Measurements from ENCODE around the gene ATAD2B.
"Not testable (repeated sequence)": the region's sequence is repeated elsewhere in the genome, so short reads cannot be mapped to it uniquely, and the experiment has no call there.

The ATAD2B gene

DNA sequence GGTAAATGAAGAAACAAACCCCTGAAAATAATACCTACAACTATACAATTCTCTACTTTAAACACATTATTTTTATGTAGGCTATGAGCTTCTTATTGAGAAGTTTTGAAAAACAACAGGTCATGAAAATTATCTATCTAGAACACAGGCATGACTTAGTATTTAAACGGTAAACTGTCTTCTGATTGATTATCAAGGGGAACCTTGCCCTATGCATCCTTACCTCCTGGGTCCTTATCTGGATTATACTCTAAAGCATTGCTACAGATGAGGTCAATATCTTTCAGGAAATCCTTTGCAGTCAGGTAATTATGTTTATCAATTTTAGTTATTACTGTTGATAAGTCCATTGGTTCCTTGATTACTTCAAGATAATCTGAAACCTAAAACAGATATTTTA is 144.3 kb downstream of the ATAD2B start:
- DNase-seq, result no peak

DNA sequence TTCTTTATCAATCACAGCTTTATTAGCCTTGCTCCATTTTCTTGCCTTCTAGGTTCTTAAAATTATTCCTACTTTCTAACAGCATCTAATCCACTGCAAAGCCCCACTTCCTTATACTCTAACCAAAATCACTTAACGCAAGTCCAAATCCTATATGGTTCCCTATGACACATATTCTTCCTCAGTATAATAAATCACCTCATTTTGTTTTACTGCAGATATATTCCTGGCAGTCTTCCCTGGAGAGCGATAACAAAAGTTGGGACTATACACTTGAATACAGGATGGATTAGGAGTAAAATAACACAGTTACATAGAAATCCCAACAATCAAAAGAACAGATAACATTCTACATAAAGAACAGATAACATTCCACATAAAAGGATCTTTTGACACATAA is 144.8 kb downstream of the ATAD2B start:
- no peak for DNase-seq

DNA sequence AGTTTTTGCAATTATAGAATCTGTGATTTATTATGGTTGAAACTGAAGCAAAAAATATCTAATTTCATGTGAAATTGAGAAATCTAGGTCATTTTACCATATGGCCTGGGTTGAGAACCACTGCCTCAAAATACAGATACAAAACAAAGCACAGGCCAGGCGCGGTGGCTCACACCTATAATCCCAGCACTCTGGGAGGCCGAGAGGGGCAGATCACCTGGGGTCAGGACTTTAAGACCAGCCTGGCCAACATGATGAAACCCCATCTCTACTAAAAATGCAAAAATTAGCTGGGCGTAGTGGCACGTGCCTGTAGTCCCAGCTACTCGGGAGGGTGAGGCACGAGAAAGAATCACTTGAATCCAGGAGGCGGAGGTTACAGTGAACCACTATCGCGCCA is 146.5 kb downstream of the ATAD2B start:
- DNase-seq, result not testable (repeated sequence)

DNA sequence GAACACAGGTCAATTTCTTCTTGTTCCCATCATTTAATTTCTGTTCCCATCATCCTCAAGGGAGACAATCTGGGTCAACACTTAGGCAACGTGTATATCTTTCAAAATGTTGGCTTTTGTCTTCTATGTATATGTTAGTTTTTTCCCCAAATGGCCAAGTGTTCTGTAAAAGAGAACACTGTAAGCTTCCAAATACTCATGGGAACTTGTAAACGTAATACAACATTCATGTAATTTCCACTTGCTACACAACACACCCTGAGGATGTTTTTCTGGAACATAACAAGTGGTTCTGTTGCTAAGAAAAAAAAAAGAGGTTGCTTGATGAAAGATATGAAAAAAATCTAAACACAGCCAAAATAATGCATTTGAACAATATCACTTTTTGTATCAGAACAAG is 149.1 kb downstream of the ATAD2B start:
- no peak for DNase-seq

DNA sequence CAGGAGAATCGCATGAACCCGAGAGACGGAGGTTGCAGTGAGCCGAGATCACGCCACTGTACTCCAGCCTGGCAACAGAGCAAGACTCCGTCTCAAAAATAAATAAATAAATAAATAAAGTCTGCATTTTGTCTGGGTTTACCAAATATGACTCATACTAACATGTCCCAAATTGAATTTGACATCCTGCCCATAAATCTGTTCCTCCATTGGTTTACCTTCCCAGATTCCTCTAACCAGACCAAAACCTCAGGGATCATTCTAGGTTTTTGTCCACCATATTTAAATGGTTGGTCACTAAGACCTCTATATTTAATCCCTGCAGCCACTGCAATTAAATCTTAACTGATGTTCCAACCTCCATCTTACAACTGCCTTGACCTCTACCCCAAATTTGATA is 150.9 kb downstream of the ATAD2B start:
- no peak for DNase-seq

DNA sequence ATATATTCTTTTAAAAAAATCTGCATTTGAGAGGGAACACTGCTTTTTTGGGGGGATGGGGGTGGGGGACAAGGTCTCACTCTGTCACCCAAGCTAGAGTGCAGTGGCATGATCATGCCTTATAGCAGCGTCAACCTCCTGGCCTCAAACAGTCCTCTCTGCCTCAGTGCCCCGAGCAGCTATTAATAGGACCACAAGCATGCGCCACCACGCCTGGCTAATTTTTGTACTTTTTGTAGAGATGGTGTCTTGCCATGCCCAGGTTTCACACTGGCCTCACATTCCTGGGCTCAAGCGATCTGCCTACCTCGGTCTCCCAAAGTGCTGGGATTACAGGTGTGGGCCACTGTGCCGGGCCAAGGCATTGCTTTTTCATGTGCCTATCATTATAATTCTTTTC is 154.2 kb downstream of the ATAD2B start:
- no peak for DNase-seq

DNA sequence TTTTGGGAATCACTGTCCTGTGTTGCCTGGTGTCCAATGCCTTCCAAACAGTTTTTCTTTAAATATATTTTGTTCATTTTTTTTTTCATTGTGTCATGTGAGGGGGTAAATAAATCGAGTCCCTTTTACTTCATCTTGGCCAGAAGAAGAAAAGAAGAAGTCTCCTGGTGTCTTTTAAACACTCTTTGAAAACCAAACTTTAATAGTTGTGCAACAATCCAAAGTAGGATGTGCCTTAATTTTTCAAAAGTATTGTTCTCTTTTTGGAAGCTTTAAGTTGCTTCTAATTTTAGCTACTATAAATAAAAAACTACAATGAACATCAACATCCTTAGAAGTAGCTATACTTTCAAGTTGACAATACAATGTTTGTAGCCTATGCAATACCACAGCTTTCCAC is 154.9 kb downstream of the ATAD2B start:
- no peak for DNase-seq

DNA sequence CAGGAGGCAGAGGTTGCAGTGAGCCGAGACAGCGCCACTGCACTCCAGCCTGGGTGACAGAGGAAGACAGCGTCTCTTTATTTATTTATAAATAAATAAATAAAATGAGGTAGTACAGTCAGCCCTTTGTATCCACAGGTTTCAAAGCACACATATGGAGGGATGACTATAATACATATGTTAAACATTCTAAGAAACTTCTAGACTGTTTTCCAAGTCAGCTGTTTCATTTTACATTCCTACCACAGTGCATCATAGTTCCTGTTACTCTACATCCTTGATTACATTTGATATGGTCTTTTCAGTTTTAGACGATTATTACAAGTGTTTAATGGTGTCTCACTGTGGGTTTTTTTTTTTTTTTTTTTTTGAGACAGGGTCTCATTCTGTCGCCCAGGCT is 157.6 kb downstream of the ATAD2B start:
- no peak for DNase-seq

DNA sequence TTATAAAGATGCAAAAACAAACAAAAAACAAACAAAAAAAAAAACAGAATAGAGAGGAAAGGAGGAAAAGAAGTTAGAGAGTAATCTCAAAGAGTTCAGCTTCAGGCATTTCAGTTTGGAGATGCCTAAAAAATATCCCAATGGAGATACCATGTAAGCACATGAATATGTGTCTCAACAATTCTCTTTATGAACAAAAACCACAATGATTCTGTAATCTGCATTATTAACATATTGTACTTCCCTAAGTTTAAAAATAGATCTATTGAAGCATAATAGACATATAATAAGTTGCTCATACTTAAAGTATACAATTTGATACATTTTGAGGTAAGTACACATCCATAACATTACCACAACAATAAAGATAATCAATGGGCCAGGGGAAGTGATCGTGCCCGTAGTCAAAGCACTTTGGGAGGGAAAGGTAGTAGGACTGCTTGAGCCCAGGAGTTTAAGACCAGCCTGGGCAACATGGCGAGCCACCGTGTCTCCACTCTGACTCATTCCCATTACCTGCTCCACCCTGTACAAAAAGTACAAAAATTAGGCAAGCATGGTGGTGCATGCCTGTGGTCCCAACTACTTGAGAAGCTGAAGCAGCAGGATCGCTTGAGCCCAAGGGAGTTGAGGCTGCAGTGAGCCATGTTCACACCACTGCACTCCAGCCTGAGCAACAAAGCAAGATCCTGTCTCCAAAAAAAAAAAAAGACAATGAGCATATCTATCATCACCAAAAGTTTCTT is 158.9 kb downstream of the ATAD2B start:
- DNase-seq, result no peak

DNA sequence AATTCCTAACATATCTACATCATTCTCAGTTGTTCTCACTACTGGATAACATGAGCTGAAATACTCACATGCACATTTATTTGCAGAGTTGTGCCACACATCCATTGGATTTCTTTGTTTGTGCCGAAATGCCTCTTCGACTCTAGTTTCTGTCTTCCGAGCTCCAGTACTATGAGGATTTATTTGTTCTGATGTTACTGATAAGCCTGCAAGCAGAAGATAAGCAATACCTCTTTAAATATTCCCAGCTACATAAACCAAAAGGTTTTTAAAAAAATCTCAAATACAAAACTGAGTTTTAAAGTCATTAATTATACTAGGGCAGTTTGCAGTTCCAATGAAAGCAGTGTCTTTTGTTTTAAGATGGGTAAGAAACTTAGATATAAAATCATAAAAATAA is 164.8 kb downstream of the ATAD2B start:
- DNase-seq, result no peak

DNA sequence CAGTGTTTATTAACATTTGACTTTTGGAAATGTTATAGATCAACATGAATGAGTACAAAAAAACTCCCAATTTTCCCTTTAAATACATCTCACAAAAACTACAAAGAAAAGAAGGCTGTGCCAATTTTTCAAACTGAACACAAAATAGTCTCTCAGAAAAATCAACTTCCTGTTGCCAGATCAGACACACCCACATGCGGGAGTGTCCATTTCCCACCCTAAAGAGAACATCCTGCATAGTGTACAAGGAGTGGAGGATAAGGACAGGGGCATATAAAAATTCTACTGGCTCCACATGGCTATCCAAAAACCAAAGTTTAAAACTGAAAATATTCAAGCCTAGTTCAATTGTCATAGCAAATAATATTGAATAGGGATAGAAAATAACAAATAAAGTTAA is 165.3 kb downstream of the ATAD2B start:
- DNase-seq, result no peak

DNA sequence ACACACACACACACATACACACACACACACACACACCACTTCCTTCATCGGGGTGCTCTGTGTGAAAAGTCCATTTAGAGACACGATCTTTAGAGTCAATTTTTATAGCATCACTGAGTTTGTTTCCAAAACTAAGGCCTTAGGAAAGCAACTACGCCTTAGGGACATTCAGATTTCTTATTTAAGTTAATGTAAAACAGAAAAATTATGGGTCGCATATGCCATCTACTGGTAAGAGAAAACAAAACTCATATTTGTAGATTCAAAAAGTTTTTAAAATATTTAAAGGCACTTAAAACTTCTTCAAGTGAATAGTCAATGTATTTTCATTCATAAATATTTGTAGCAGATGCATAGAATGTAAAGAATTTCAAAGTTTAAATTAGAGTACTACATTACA is 166.2 kb downstream of the ATAD2B start:
- no peak for DNase-seq

DNA sequence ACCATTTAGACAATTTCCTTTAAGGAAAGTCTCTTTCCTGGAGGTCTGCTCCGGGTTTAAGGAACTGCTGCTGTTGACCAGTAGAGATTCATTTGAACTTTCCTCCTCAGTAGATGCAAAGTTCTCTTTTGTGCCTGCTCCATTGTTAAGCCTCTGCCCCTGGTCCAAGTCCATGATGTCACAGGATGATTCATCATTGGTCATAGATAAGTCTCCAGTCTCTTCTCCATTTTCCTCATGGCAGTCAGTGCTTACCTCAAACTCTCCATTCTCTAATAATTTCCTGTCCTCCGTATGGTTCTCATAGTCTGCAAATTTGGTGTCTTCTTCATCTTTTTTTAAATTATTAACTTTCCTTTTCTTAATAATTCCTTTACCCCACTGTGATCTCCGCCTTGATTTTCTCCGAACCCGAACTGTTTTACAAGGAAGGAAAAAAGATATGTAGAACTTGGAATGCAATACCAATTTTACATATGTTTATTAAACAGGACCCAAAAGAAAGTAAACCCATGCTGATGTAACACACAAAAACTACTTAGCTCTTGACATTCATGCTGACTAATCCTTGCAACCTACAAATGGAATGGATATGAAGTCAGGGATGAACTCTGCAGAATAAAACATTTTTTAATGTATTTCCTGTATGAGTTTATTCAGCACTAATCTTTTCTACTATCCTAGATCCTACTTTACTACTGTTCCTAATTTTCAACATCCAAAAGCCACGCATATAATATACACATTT is 169.1 kb downstream of the ATAD2B start:
- no peak for DNase-seq

DNA sequence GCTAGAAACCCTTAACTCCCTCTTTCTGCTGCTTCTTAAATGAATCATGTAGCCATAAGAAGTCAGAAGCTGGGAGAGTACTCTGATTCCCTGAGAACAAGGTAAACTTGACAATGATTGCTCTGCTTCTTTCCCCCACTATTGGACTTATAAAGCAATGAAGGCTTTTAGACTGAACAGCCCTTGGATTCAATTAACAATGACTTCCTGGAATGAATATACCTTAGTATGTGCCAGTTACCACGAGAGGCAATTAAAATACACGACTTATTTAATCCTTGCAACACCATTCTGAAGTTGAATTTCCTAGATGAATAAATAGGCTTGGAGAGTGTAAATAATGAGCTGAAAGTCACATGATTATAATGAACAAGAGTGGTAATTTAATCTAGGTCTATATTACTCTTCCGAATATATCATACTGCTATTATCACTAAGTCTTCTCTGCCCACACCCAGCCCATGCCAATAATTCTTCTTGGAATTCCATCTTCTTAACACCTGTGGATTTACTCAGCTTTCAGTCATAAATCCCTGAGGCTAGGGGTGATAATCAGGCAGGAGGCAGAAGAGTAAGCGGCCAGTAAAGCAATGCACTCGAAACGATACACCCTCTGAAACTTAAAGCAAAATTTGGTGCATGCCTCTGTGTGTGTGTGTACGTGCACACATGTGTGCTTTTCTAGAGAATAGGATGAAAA is 170.2 kb downstream of the ATAD2B start:
- peak; percentile 25 for DNase-seq

DNA sequence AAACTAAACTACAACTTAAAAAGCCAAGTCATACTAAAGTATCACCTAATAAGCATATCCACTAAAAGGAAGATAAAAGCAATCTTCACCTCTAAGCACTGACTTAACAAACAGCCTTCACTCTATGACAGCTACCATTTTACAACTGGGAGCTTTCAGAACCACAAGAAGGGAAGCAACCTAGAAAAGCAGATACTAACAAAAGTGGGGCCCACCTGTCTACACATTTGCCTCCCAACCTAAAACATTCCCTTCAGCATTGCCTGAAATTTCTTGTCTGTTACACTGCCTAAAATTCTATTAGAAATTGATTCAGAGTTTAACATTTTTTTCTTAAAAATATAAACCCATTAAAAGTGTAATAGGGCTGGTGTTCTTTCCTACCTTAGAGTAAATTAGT is 172.0 kb downstream of the ATAD2B start:
- DNase-seq, result no peak

DNA sequence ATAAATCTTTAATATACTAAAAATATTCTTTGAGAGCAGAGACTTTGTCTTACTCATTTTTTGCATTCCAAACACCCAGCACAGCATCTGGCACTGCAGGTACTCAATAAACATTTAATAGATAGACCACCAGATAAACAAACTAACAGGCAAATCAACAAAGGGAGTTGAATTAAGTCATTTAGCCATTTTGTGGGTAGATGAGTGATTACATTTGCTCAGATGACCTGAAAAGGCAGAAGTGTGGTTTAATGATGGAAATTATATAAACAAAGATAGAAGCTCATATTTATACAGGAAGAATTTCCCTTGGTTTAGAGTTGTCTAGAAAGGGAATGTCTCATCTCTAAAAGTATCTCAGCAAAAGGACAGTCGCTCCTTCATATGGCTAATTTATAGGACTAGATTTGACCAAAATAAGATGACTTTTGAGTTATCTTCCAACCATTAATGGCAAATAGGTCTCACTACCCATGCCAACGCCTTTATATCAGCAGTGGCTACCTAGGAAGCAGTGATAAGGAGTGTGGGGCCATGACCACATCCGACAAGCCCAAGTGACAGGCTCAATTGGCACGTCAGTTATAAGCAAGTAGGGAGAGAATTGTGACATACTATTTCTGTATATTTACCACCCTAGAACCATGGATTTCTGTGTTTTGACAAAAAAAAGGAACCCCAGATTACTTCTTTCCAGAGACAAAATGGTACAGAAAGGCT is 173.5 kb downstream of the ATAD2B start:
- no peak for DNase-seq

DNA sequence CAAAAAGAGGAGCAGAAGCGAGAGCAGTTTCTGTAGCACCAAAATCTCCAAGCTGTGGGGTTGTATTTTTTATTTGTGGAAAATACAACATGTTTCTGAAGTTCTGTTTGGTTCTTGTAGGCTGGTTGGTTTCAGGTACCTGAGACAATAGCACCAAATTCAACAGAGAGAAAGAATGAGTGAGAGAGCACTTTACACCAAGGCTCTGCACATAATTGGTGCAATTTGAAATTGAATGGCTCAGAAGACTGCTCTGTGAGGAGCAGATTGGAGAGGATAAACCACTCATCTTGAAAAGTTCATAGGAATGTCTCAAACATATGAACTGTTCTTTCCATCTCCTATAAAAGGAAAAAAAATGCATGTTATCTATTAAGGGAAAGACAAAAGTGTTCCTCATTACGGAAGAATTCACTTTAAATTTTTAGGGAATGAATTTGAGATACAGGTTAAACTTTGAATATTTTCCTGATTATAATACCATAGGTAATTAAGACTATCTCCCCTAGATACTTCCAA is 175.1 kb downstream of the ATAD2B start:
- no peak for DNase-seq

DNA sequence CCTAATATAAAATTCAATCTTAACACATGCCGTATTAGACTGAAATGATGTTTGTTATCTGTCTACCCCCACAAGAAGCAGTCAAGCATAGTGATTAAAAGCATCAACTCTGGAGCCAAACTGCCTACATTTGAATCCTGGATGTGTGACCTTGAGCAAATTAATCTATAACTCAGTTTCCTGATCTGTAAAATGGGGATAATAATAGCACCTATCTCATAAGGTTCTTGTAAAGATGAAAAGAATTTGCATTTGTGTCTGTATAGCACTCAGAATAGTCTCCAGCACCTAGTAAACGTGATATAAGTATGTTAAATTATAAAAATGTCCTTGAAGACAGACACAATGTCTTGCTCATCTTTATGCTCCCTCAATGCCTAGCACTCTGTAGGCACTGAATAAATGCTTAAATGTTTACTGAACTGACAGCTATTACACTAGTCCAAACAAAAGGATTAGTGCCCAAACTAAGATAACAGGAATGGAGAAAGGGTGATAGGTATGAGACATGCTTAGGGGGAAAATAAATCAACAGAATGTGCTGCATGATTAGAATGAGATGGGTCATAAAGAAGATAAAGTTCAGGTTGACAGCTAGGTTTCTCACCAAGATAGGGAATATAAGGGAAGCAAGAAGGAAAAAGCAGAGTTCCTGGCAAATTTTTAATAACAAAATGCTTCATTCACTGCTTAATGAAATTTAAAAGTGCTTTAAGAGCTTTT is 180.6 kb downstream of the ATAD2B start:
- DNase-seq, result no peak

DNA sequence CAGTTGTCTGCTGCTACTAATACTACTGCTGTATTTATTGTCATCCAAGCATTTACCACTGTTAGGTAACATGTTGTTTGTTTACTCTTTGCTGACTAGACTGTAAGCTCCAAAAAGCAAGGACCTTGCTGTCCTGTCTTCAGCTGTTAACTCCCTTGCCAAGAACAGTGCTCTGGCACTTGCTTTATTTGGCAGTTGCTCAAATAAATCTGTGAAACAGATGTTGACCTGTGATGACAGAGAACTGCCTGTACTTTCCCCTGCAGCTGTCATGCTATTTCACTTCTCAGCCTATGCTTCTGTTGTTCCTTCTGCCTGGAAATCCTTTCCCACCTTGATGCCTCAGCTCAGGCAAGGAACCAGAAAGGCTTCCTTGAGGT is 181.2 kb downstream of the ATAD2B start:
- no peak for DNase-seq

DNA sequence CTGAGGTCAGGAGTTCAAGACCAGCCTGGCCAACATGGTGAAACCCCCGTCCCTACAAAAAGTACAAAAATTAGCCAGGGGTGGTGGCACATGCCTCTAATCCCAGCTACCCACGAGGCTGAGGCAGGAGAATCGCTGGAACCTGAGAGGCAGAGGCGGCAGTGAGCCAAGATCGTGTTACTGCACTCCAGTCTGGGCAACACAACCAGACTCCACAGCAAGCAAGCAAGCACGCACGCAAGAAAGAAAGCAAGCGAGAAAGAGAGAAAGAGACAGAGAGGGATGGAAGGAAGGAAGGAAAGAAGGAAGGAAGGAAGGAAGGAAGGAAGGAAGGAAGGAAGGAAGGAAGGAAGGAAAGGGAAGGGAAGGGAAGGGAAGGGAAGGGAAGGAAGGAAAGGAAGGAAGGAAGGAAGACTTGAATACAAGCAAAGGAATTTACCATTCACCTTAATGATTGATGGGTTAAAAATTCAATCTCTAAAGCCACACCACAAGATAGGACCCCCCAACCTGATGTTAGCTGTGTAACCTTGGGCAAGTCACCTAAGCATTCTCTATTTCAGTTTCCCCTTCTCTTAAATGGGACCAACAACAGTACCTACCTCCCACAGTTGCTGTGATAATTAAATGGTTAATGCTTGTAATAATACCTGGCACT is 181.7 kb downstream of the ATAD2B start:
- DNase-seq, result no peak

DNA sequence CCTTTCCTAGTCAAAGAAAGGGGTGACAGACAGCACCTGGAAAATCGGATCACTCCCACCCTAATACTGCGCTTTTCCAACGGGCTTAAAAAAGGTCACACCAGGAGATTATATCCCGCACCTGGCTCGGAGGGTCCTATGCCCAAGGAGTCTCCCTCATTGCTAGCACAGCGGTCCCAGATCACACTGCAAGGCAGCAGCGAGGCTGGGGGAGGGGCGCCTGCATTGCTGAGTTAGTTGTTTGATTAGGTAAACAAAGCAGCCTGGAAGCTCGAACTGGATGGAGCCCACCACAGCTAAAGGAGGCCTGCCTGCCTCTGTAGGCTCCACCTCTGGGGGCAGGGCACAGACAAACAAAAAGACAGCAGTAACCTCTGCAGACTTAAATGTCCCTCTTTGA is 190.1 kb downstream of the ATAD2B start:
- not testable (repeated sequence) for DNase-seq

DNA sequence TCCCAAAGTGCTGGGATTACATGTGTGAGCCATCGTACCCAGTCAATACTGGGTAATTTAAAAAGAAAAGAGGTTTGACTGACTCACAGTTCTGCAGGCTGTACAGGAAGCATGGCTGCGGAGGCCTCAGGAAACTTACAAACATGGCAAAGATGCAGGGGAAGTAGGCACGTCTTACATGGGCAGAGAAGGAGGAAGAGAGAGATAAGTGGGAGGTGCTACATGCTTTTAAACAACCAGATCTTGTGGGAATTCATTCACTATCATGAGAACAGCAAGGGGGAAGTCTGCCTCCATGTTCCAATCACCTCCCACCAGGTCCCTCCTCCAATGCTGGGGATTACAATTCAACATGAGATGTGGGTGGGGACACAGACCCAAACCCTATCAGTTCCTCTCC is 192.5 kb downstream of the ATAD2B start:
- no peak for DNase-seq

All from NCI-H1436 treated with DMSO at 0.1 percent for 48 hours (cell line).